T-helper 1 cell treated with Interleukin-12 subunit alpha and Interleukin-12 subunit beta and Interleukin-4 antibody, amounts not matched to agents 30 ng/mL and 1 ng/mL, for 36 hours (primary cell): Measurements from ENCODE around the gene KCNJ16. TPM values are rescaled to one million over a fixed set of nuclear protein-coding genes. Genes with fewer than 3 reads are reported as not detected.

ENCODE experiments used
- intact Hi-C: fragments of 100-400 bp; cut with micrococcal nuclease; formaldehyde crosslinking; loops from one replicate; pipeline ENCODE4 v1.15.1; 2024
- total RNA-seq: library from RNA; stranded (reverse); gene quantifications from 2 replicates; pipeline ENCODE4 v1.2.3, GENCODE V29; 2022

Gene KCNJ16
- total RNA-seq, 1 donor from 2014 or later = not detected

DNA sequence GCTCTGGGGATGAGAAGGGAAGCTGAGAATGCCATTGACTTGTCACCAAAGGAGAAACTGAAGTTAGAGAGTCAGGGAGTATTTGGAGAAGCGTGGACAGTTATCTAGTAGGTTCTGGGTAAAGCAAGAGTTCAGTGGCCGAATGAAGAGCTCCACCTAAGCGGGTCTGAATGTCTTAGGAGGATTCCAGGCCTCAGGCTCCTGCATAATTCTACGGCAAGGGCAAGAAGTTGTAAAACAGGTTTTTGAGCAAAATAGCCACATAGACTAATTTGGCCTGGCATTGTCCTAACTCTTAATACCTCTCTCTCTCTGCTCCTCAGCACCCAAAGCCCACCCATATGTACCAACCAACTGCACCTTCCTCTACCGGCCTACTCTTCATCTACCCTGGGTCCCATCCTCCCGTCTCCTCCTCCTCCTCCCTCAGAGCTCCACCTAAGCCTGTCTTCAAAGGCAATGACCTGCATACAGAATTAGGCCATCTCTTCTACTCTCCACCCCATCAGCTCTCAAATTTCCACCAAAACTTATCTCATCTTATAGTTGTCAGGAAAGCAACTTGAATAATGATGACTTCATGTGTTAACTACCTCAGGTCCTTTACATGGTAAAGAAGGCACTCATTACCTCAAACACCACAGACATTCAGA is 52.3 kb downstream of the KCNJ16 start:
- intact Hi-C loops = no loop called here

DNA sequence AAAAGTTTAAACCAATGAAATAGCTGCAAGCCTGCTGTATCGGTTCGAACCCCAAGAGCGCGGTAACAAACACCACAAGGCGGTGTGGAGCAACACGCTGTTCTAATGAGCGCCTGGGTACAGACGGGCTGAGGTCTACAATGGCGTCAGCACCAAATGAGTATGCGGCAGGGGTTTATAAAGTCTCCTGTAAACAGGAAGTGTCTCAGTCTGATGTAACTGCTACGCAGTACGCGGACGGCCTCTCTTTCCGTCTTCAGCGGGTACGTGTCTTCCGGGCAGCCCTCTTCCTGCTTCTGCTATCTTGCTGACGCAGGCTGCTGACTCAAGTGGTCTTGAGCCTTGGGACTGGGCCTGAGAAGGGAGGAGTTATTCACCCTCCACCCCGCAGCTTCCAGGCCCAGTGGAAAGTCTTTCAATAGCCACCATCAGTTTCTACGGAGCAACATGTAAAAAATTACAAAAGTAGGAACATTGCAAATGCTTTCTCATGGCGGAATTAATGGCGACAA is 53.8 kb downstream of the KCNJ16 start:
- intact Hi-C loops = no loop called here

DNA sequence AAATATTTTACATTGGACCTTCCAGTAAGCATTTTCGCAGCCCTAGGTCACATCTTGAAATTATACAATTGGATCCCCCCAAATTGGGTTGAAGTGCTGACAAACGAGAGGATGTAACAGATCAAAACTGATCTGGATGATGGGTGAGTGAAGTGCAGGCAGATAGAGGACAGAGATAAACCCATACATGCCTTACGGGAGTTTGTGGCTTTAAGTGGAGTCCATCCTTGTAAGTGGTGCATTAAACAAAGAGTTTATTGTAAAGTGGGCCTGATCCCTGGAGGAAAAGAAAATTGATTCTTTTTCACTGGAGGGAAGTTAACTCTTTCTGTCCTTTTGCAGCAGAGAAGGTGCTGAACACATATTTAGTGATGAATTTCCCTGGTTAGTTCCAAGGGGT is 55.3 kb downstream of the KCNJ16 start:
- intact Hi-C loops = no loop called here

DNA sequence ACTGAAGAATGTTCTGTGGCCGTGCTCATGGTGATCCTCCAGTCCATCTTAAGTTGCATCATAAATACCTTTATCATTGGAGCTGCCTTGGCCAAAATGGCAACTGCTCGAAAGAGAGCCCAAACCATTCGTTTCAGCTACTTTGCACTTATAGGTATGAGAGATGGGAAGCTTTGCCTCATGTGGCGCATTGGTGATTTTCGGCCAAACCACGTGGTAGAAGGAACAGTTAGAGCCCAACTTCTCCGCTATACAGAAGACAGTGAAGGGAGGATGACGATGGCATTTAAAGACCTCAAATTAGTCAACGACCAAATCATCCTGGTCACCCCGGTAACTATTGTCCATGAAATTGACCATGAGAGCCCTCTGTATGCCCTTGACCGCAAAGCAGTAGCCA is 57.5 kb downstream of the KCNJ16 start:
- intact Hi-C loops = no loop called here

DNA sequence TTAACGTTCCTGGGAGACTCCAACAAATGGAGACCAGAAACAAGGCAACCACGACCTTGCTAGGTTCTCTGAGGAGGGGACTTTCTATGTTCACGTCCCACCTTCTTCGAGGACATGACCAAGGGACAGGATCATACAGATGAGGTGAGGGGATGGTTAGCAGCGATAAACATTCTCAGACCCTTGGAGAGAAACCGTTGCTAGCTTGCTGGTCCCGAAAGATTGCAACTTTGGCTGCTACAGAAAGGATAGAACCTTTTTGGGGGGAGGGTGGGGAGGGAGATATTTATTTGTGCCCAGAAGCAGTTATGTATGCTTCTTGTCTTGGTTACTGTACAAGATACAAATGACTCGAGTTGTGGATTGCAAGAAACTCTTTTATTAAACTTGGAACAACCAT is 59.0 kb downstream of the KCNJ16 start:
- intact Hi-C loops = no loop called here

DNA sequence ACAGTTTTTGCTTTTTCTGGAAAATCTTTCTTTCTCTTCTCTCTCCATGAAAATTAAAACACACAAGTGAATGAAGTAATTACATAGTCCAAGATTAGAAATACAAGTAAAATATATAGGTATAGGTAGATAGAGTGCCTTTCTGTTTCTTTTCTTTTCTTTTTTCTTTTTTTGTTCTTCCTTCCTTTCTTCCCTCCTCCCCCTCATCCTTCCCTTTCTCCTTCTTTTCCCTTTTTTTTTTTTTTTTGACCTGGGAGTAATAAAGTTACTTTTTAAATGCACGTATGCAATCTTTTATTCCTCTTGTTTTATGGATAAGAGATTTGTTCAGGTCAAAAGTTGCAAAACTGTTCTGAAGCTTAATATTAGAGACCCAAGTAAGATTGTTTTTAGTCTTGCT is 59.8 kb downstream of the KCNJ16 start:
- intact Hi-C loops = no loop called here

DNA sequence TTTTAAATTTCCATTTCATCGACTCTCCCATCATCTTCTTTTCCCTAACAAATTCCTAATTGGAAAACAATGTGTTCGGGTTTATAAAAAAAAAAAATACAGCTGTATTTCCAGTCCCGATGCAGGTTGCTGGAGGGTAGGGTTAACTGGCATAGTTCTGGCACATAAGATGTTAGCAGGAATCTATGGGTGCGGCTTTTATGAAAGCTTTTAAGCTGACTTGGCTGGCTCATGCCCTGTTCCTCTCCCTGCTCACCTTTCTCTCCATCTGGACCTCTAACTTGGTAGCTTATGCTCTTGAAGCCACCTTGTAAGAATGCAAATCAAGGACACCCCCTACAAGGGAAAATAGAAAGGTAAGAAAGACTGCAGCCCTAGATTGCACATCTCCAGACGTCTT is 61.1 kb downstream of the KCNJ16 start:
- intact Hi-C loops = loop anchor here (2.0 kb wide), 1 partner anchor 567 kb away; no protein-coding TSS in a partner anchor

DNA sequence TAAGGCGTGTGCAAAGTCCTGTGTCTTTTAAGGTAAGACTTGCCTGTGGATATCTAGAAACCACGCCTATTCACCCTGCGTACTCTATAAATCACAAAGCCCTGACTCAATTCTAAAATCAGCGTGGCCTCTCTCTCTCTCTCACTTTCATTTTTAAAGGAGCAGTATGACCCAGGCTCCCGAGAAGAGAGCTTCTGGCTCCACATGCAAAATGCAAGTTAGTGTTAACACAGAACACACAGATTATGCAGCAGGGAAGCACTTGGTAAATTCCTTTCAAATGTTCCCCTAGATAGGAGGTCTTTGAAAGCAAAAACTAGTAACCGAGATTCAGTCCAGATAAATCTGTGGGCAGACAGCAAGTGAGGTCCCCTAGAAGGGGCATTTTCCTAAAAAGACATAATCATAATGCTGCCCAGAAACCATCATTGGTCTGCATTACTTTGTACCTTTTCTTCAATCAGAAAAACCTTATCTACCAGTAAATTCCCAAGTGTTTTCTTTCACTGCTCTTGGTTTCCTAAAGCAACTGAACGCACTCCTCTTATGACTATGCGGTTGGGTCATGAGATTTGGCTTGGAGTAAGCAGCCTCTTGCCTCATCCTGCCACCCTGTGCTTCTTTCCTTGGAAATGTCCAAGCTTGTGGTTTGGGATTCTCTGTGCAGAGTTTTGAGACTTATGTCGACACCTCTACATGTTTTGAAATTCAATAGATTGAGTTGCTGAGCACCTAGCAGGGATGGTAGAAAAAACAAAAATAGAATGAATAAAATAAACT is 62.6 kb downstream of the KCNJ16 start:
- intact Hi-C loops = loop anchor here (1.0 to 2.0 kb wide), 2 partner anchors 31 to 569 kb away; no protein-coding TSS in a partner anchor

DNA sequence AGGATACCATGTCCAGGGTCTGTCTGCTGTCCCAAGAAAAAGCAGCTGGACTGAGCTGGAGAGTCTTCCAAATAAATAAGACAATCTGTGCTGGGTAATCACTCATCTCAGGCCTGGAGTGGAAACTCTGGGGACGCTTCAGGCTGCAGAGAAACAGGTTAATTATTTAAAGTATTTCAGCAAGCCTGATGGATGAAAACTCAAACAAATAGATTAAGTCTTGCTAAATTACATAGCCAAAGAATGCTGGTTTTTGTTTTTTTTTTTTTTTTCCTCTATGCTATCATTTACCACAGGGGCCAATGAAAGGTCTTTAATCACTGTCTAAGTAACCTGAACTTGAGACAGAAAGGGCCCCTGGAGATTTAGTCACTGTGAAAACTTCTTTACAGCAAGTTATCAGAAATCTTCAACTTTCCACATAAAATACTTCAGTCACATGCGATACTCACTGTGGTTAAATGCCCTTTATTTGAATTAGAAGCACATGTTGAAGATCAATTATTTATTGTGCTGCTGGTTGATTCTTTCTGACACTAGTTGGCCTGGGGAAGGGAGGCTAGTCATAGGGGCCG is 63.4 kb downstream of the KCNJ16 start:
- intact Hi-C loops = no loop called here

DNA sequence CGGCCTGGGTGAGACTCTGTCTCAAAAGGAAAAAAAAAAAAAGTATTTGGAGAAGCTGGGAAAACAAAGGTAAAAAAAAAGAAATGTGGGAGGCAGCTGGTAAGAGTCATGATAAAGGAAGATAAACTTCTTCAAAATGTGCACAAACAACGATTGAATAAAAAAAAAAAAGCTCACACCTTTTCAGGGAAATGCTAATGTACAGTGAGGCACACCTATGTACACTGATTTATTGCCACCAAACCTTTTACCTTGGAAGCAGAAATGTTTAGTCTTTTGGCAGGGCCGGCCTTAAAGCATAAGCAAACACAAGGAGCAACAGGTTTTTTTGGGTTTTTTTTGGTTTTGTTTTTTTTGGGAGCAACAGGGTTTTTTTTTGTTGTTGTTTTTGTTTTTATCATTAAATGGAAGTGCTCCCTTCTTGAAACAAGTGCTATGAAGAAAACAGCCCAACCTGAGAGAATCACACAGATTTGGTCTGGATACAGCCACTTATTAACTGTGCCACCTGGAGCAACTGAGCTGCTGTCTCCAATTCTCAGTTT is 64.5 kb downstream of the KCNJ16 start:
- intact Hi-C loops = no loop called here

DNA sequence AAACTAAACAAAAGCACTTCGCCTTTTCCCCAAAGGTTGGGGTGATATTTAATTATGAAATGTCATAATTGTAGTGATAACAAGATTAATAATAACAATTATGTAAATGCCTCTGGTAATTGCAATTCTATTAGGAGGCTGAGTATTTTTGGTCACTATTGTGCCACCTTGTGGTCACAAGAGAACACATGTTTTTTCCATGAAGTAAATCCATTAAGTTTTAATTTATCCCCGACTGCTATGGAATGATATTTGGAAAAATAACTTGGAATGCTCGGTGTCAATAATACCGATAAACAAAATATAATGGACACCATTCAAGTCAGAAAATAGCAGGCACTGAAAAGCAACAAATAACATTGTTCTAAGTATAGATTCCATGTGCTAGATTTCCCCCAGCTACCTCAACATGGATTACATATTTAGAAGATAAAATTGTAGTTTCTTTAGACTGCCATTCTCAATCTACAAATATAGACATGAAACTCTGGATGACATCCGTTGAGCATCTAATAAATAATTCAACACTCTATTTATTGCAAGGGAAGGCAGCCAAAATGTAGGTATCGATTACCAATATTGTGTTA is 69.3 kb downstream of the KCNJ16 start:
- intact Hi-C loops = loop anchor here (1.0 to 10.0 kb wide), 4 partner anchors 410 to 618 kb away; no protein-coding TSS in a partner anchor

DNA sequence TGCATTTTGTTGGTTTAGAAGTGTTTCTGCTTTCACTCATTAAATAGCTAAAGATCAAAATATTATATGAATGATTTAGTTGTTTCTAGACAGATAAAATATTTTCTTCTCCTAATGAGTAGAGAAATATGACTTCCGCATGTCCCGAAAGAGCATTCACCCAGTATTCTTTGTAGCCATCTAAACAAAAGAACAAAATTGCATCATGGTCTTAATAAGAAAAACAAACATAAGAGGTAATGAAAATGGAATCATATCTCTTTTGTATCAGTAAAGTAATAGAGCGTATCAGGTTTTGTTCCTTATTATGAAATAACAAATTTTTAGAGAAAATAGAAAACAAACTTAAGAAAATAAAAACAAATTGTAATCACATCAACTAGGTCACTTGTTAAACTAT is 78.2 kb downstream of the KCNJ16 start:
- intact Hi-C loops = no loop called here

DNA sequence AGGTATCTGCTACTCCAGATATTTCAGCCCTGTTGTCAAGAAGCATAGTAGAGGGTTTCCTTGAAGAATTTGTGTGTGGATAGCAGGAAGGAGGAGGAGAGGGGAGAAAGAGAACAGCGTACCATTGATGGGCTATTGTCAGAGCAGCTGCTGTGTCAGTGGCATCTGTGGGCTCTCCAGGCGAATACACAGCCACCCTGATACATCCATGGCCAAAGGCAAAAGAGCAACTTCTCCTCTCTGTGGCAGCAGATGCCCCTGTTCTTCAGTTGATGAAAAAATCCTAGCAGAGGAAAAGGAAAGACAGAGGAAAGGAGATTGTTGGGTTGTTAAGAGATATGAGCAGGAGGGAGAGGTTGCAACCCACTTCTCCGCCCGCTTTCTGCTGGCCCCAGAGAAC is 82.1 kb downstream of the KCNJ16 start:
- intact Hi-C loops = no loop called here

DNA sequence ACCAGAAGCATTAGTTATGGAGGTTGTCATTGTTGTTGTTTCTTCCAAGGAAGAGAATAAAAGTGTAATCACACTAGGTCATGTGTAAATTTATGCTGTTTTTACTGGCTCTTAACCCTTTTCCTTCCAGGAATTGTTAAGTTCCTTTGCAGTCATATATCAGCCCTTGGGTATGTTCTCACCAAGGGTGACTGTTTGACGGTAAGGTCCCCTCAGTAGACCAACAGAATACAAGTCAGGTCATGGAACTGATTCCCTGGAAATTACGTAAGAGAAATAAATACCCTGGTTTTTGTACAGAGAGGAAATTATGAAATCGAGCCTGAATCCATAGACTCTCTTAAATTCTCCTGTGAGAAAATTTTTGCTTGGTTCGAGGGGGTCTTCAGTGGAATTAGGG is 83.2 kb downstream of the KCNJ16 start:
- intact Hi-C loops = no loop called here

DNA sequence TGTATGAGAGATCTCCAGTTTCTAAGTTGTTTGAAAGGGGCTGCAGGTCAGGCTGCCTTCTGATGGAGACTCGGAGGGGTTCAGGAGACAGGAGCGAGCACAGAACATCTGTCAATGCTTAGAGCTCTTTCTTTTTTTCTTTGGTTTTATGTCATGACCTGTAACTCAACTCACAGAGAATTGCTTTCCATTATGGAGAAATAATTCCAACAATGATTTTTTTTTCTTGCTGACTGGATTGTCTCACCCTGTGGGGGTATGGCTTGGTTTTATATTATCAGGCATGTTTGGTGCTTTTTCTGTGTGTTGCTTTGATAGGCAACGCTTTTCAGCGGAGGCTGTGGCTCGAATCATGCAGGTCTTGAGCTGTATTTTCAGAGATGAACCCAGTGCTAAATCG is 83.6 kb downstream of the KCNJ16 start:
- intact Hi-C loops = no loop called here

DNA sequence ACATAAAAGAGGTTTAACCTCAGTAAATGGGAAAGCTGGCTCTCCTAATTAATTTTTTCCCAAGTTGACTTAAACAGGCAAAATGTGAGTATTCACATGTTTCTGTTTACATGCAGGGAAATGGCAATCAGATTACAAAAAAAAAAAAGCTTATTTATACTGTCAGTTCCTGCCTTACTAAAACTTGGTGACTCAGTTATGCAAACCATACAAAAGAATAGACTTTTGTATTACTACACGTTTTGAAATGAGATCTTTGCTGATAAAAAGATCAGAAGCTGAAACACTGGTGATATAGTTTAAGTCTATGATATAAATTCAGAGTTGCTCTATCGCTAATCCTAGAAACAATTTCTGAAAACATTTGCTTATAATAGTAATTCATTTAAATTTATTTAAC is 85.0 kb downstream of the KCNJ16 start:
- intact Hi-C loops = no loop called here

DNA sequence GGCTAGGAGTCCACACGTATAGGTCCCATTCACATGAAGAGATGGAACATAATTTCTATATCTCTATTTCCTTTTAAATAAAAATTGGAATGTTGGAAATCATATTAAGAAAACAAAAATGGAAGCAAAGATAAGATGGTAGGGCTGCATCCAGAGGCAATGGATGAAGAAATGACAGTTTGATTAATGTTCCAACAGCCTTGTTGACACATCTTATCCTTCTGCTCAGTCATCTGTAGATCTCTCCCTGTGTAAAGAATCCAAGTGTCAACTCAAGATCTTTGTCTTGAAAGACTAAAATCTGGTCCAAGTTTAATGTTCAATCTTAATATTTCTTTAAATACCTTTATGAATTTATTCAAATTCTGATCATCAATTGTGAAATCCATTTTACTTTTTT is 86.5 kb downstream of the KCNJ16 start:
- intact Hi-C loops = no loop called here

DNA sequence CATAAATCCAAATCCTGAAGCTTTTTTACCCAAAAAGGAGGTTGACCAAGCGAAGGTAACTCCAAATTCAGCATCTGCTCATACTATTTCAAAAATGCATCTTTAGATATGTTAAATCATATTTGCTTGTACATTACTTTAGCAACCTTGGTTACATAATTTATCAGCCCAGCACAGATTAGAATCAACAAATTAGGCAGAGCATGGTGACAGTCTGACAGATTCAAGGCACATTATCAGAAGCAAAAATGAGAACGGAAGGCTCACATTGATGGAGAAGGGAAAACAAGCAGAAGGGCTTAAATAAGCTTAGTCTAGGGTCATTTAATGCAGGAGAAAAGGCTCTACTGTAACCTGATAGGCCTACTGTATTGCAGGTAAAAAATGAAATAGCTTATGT is 90.4 kb downstream of the KCNJ16 start:
- intact Hi-C loops = loop anchor here (5.0 kb wide), 2 partner anchors 748 to 838 kb away; partner anchors contain the start of gene ABCA5

DNA sequence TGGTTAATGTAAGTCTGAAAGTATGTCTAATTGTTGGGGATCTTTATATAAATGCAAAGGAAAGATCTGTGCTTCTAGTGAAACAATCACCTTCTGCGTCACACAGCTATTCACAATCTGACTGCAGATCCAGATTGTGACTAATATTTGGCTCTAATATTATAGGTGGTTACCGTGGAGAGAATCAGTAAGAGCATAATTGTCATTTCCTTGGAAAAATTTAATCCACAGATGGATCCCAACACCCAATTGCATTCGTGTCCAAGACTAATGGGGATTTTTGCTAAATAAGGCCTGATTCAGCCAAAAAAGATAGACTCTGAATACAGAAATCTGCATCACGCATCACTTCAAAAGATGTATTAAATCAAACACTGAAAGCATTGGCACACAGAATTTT is 91.6 kb downstream of the KCNJ16 start:
- intact Hi-C loops = loop anchor here (5.0 kb wide), 2 partner anchors 749 to 839 kb away; partner anchors contain the start of gene ABCA5

DNA sequence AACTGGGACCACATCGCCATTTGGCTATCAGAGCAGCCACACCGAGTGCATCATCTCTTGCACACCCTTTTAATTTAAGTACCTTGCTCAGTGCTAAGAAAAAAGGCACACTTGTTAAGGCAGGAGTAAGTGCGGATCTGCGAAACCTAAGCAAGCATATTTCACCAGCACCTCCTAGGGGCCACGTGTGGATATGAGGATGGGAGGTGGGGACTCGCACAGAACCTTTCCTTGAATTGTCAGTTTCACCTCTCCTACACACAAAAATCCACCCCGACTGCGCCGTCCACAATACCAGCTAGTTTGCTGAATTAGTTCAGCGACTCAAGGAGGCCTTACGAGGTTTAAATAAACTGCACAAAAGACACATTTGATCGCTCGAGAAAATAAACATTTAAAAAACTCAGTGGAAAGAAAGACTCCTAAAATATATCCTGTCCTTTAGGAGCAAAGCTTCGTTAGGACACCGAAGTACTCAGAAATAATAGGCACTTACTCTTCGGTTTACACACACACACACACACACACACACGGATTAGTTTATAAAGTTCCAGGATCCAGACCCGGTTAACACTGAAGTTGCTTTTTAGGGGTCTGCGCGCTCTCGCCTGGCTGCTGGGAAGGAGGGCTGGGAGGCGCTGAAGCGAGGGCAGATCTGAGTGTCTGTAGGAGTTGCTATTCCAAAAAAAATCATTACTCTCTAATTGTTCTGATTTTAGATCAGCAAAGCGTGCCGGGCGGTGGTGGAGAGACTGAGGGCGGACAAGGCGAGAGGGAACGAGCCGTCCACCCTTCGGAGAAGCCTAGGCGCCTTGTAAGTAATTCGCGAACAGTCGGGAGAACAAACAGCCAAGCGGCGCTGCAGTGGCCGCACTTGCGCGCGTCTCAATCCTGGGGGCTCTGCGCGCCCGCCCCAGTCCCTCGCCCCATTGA is 93.3 kb downstream of the KCNJ16 start:
- intact Hi-C loops = loop anchor here (1.0 to 5.0 kb wide), 4 partner anchors 31 to 841 kb away; partner anchors contain the start of gene ABCA5
